22Rv1 (cell line): ENCODE data around the gene SLC7A5.

Experiments used
- CTCF ChIP-seq: fragments of 450-650 bp; IDR thresholded peaks from 2 replicates; pipeline ENCODE4 v1.5.1; 2017; ENCODE audit warnings: mild to moderate bottlenecking
- ZFX ChIP-seq: fragments of 450-650 bp; IDR thresholded peaks from 2 replicates; pipeline ENCODE4 v1.6.1; 2017; ENCODE audit warnings: antibody characterized with exemption, borderline replicate concordance

GRCh38 chr16:87841340-87842208 lies 27.7 kb downstream of the SLC7A5 start:
- TF ChIP-seq CTCF (no peak), ZFX (no peak)
